ENCODE measurements around the gene COX7A2L. TPM values are rescaled to one million over a fixed set of nuclear protein-coding genes. Genes with fewer than 3 reads are reported as not detected.

Gene COX7A2L
- total and polyA plus RNA-seq, 2 experiments from 2014 or later, result 112 to 149 TPM

DNA sequence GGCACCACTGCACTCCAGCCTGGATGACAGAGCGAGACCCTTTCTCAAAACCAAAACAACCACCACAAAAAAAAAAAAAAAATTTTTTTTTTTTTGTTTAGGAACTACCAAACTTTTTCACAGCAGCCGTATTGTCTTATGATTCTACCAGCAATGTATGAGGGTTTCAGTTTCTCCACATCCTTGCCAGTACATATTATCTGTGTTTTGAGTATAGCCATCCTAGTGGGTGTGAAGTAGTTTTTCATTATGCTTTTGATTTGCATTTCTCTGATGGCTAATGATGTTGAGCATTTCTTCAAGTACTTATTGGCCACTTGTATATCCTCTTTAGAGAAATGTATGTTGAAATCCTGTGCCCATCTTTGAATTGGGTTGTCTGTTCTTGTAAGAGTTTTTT lies 51.7 kb downstream of the COX7A2L start:
- no peaks in the 10 kb centered on the region for H3K27me3 Mint-ChIP-seq (ENCODE audit: insufficient read depth, low read depth, poor library complexity)
- no peak overlapping the region for H3K27ac ChIP-seq (ENCODE audit: low read depth)
- no peaks in the 10 kb centered on the region for H3K27me3 ChIP-seq (ENCODE audit: insufficient read depth)
- 0 out of 3 replicates have a peak, but pooled peaks cover 2% of the 10 kb centered on the region for H3K4me1 Mint-ChIP-seq
- H4K20me1 ChIP-seq (replicated peaks; ENCODE audit: insufficient read depth), result 0 out of 2 replicates have a peak, but pooled peaks cover 3% of the 10 kb centered on the region
- H3K36me3 ChIP-seq (ENCODE audit: insufficient read depth), result 0 out of 2 replicates have a peak, but pooled peaks cover under 1% of the 10 kb centered on the region
- H3K36me3 Mint-ChIP-seq (ENCODE audit: low read depth), result peaks cover 13% of the 10 kb centered on the region; the same call in 2 of the 3 replicates
- H3K79me2 ChIP-seq (replicated peaks; ENCODE audit: insufficient read depth), result no peaks in the 10 kb centered on the region
- TF ChIP-seq ETS1 (IDR thresholded peaks at IDR 0.05), result no peak
- no peak for TF ChIP-seq CTCF (conservative IDR thresholded peaks at IDR 0.05; ENCODE audit: low read depth in 2 of 2)
- TF ChIP-seq STAT1 (IDR thresholded peaks at IDR 0.05; ENCODE audit: unreplicated experiment), result no peak
- TF ChIP-seq EZH2 (IDR thresholded peaks at IDR 0.05; ENCODE audit: low read depth, unreplicated experiment), result no peak
- TF ChIP-seq ZNF114 (CRISPR knock-in tag; IDR thresholded peaks at IDR 0.05), result no peak
- TF ChIP-seq JUNB (IDR thresholded peaks at IDR 0.05; ENCODE audit: unreplicated experiment), result no peak
- no peak for TF ChIP-seq POLR2AphosphoS5 (IDR thresholded peaks at IDR 0.05; ENCODE audit: low read depth)
- TF ChIP-seq, protein P1, sequence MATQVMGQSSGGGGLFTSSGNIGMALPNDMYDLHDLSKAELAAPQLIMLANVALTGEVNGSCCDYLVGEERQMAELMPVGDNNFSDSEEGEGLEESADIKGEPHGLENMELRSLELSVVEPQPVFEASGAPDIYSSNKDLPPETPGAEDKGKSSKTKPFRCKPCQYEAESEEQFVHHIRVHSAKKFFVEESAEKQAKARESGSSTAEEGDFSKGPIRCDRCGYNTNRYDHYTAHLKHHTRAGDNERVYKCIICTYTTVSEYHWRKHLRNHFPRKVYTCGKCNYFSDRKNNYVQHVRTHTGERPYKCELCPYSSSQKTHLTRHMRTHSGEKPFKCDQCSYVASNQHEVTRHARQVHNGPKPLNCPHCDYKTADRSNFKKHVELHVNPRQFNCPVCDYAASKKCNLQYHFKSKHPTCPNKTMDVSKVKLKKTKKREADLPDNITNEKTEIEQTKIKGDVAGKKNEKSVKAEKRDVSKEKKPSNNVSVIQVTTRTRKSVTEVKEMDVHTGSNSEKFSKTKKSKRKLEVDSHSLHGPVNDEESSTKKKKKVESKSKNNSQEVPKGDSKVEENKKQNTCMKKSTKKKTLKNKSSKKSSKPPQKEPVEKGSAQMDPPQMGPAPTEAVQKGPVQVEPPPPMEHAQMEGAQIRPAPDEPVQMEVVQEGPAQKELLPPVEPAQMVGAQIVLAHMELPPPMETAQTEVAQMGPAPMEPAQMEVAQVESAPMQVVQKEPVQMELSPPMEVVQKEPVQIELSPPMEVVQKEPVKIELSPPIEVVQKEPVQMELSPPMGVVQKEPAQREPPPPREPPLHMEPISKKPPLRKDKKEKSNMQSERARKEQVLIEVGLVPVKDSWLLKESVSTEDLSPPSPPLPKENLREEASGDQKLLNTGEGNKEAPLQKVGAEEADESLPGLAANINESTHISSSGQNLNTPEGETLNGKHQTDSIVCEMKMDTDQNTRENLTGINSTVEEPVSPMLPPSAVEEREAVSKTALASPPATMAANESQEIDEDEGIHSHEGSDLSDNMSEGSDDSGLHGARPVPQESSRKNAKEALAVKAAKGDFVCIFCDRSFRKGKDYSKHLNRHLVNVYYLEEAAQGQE (IDR thresholded peaks at IDR 0.05; ENCODE audit: unreplicated experiment), result no peak
- TF ChIP-seq CREB1 (CRISPR knock-in tag; IDR thresholded peaks at IDR 0.05; ENCODE audit: low read depth), result no peak
- TF ChIP-seq ZNF462 (CRISPR knock-in tag; IDR thresholded peaks at IDR 0.05), result no peak
- TF ChIP-seq EZH2phosphoT487 (IDR thresholded peaks at IDR 0.05; ENCODE audit: unreplicated experiment), result no peak
- TF ChIP-seq NANOG (IDR thresholded peaks at IDR 0.05; ENCODE audit: borderline replicate concordance), result no peak
- no peak for TF ChIP-seq ZNF331 (CRISPR knock-in tag; IDR thresholded peaks at IDR 0.05; ENCODE audit: low read depth)
- no peak overlapping the region for H3K4me3 ChIP-seq
- H3K27ac Mint-ChIP-seq, result no peak overlapping the region
- 0 out of 2 replicates have a peak, but pooled peaks cover 4% of the 10 kb centered on the region for H3K4me1 ChIP-seq (ENCODE audit: insufficient read depth)
- H2AFZ ChIP-seq, result no peak overlapping the region
- ATAC-seq, result no peak
- H3K9me3 Mint-ChIP-seq, result no peaks in the 10 kb centered on the region
- H3K4me3 Mint-ChIP-seq, result no peak overlapping the region
- no peaks in the 10 kb centered on the region for H3F3A ChIP-seq (replicated peaks; ENCODE audit: low read depth)
- no peaks in the 10 kb centered on the region for H3K9me2 ChIP-seq (ENCODE audit: insufficient read depth)
- no peak for DNase-seq (ENCODE audit: low spot score)
- H3K4me2 ChIP-seq, result no peak overlapping the region
